Measurements from ENCODE around the gene PASK. TPM values are rescaled to one million over a fixed set of nuclear protein-coding genes. Genes with fewer than 3 reads are reported as not detected.

PASK gene
- total RNA-seq, 1 donor from 2014 or later: 10.5 TPM

- DNase-seq (ENCODE audit: extremely low spot score, unreplicated experiment): peak; percentile 82
- no peak for TF ChIP-seq CTCF (IDR thresholded peaks at IDR 0.05)
Observed at GRCh38 chr2:241068942-241069810, 80.1 kb downstream of the PASK start.

GRCh38 chr2:241068136-241068941 lies 80.9 kb downstream of the PASK start:
- TF ChIP-seq CTCF (IDR thresholded peaks at IDR 0.05): no peak
- DNase-seq (ENCODE audit: extremely low spot score, unreplicated experiment): peak; percentile 77
- H3K27ac Mint-ChIP-seq (ENCODE audit: unreplicated experiment): no peak overlapping the region
- no peak overlapping the region for H3K4me3 Mint-ChIP-seq (ENCODE audit: unreplicated experiment)
- H3K27me3 Mint-ChIP-seq (ENCODE audit: unreplicated experiment): peaks cover 7% of the 10 kb centered on the region
- no peaks in the 10 kb centered on the region for H3K36me3 Mint-ChIP-seq (ENCODE audit: unreplicated experiment)
- H3K9me3 Mint-ChIP-seq (ENCODE audit: unreplicated experiment): no peaks in the 10 kb centered on the region
- H3K4me1 Mint-ChIP-seq (ENCODE audit: unreplicated experiment): no peaks in the 10 kb centered on the region

More at GRCh38 chr2:241068942-241069810, 80.1 kb downstream of the PASK start:
- Mint-ChIP-seq H3K4me3 (ENCODE audit: unreplicated experiment) (no peak overlapping the region), H3K9me3 (ENCODE audit: unreplicated experiment) (no peaks in the 10 kb centered on the region), H3K36me3 (ENCODE audit: unreplicated experiment) (no peaks in the 10 kb centered on the region), H3K27me3 (ENCODE audit: unreplicated experiment) (peaks cover 7% of the 10 kb centered on the region), H3K27ac (ENCODE audit: unreplicated experiment) (no peak overlapping the region), H3K4me1 (ENCODE audit: unreplicated experiment) (no peaks in the 10 kb centered on the region)

- H3K27me3 Mint-ChIP-seq (ENCODE audit: unreplicated experiment): peaks cover 10% of the 10 kb centered on the region
- no peak overlapping the region for H3K27ac Mint-ChIP-seq (ENCODE audit: unreplicated experiment)
- no peak overlapping the region for H3K4me3 Mint-ChIP-seq (ENCODE audit: unreplicated experiment)
- no peak for TF ChIP-seq CTCF (IDR thresholded peaks at IDR 0.05)
- H3K4me1 Mint-ChIP-seq (ENCODE audit: unreplicated experiment): no peaks in the 10 kb centered on the region
- peak; percentile 80 for DNase-seq (ENCODE audit: extremely low spot score, unreplicated experiment)
- H3K9me3 Mint-ChIP-seq (ENCODE audit: unreplicated experiment): no peaks in the 10 kb centered on the region
- H3K36me3 Mint-ChIP-seq (ENCODE audit: unreplicated experiment): no peaks in the 10 kb centered on the region
Observed at GRCh38 chr2:241067501-241068135, 81.7 kb downstream of the PASK start.

GRCh38 chr2:241066893-241067341 lies 82.4 kb downstream of the PASK start:
- Mint-ChIP-seq H3K9me3 (ENCODE audit: unreplicated experiment) (no peaks in the 10 kb centered on the region), H3K27ac (ENCODE audit: unreplicated experiment) (no peak overlapping the region), H3K36me3 (ENCODE audit: unreplicated experiment) (no peaks in the 10 kb centered on the region), H3K27me3 (ENCODE audit: unreplicated experiment) (peaks cover 9% of the 10 kb centered on the region), H3K4me3 (ENCODE audit: unreplicated experiment) (no peak overlapping the region), H3K4me1 (ENCODE audit: unreplicated experiment) (no peaks in the 10 kb centered on the region)
- TF ChIP-seq CTCF (IDR thresholded peaks at IDR 0.05): peak; percentile 14
- DNase-seq (ENCODE audit: extremely low spot score, unreplicated experiment): peak; percentile 85

All from osteocyte (in vitro differentiated cells).